Ovary (tissue), 3 donors: ENCODE measurements around the gene KBTBD6.

Experiments
- EP300 ChIP-seq: sonication (generic); formaldehyde crosslinking; IDR thresholded peaks from one replicate; pipeline ENCODE4 v1.6.1; 2017; ENCODE audit warnings: antibody characterized with exemption
- POLR2A ChIP-seq: fragments of 450-650 bp; IDR thresholded peaks from one replicate; pipeline ENCODE4 v1.6.1; 2017; ENCODE audit warnings: antibody characterized with exemption, mild to moderate bottlenecking, moderate library complexity
- TF ChIP-seq, protein P1 (sequence below), 3 donors: fragments of 450-650 bp in 2 of 3; fragments of 200-600 bp in 1 of 3; IDR thresholded peaks; one replicate each; pipeline versions ENCODE4 v1.5.1 to v1.8.0; 2016 to 2022; ENCODE audit warnings: antibody characterized with exemption in 3 of 3, mild to moderate bottlenecking in 1 of 3
- donor health status: DM: no; HTN: no; CAD: no.

DNA sequence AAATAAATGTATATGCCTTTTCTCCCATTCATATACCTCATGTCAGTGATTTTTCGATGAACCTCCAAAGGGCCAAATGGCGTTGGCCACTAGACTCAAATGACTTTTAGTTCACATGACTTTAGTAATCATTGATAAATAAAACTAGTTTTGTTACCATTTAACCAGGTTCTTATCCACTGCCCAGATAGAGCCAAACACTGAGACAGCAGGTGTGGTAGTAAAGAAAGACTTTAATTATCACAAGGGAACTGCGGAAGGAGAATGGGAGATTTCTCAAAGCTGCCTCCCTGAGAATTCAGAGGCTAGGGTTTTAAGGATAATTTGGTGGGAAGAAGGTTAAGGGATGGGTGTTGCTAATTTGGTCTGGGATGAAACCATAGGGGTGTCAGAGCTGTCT lies 19.4 kb upstream of the KBTBD6 start:
- TF ChIP-seq, protein P1, sequence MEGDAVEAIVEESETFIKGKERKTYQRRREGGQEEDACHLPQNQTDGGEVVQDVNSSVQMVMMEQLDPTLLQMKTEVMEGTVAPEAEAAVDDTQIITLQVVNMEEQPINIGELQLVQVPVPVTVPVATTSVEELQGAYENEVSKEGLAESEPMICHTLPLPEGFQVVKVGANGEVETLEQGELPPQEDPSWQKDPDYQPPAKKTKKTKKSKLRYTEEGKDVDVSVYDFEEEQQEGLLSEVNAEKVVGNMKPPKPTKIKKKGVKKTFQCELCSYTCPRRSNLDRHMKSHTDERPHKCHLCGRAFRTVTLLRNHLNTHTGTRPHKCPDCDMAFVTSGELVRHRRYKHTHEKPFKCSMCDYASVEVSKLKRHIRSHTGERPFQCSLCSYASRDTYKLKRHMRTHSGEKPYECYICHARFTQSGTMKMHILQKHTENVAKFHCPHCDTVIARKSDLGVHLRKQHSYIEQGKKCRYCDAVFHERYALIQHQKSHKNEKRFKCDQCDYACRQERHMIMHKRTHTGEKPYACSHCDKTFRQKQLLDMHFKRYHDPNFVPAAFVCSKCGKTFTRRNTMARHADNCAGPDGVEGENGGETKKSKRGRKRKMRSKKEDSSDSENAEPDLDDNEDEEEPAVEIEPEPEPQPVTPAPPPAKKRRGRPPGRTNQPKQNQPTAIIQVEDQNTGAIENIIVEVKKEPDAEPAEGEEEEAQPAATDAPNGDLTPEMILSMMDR (IDR thresholded peaks at IDR 0.05), result no peak
- TF ChIP-seq POLR2A (no peak), EP300 (no peak)
